Measurements from ENCODE around the gene SIVA1.

SIVA1 gene

GRCh38 chr14:104804481-104805325 is 51.8 kb downstream of the SIVA1 start:
- no peak for DNase-seq (ENCODE audit: low spot score)
- Histone ChIP-seq H3K27ac (no peak overlapping the region), H3K4me3 (no peak overlapping the region)
- TF ChIP-seq CTCF (IDR thresholded peaks at IDR 0.05), result no peak

GRCh38 chr14:104805326-104805678 is 52.4 kb downstream of the SIVA1 start:
- DNase-seq (ENCODE audit: low spot score), result no peak
- H3K4me3 ChIP-seq, result no peak overlapping the region
- H3K27ac ChIP-seq, result no peak overlapping the region
- no peak for TF ChIP-seq CTCF (IDR thresholded peaks at IDR 0.05)

- no peak overlapping the region for H3K27ac ChIP-seq
- DNase-seq (ENCODE audit: low spot score), result no peak
- no peak for TF ChIP-seq CTCF (IDR thresholded peaks at IDR 0.05)
- no peak overlapping the region for H3K4me3 ChIP-seq
These were observed 53.1 kb downstream of the SIVA1 start for GRCh38 chr14:104805941-104806624.

GRCh38 chr14:104806625-104807465 is 53.9 kb downstream of the SIVA1 start:
- no peak for DNase-seq (ENCODE audit: low spot score)
- Histone ChIP-seq H3K4me3 (no peak overlapping the region), H3K27ac (no peak overlapping the region)
- no peak for TF ChIP-seq CTCF (IDR thresholded peaks at IDR 0.05)

- H3K27ac ChIP-seq, result no peak overlapping the region
- H3K4me3 ChIP-seq, result no peak overlapping the region
- DNase-seq (ENCODE audit: low spot score), result no peak
- no peak for TF ChIP-seq CTCF (IDR thresholded peaks at IDR 0.05)
These were observed 55.5 kb downstream of the SIVA1 start for GRCh38 chr14:104808456-104808855.
